Activated CD4-positive, CD25-positive, alpha-beta regulatory T cell treated with anti-CD3 and anti-CD28 coated beads, Interleukin-2, amount 50 U/mL, for 24 hours (primary cell): Measurements from ENCODE around the gene NTMT1.

Source experiments
- ATAC-seq, 2 donors: fragments of 150-1000 bp; cut with Tn5 transposase; one replicate each; pipeline ENCODE4 v1.10.0; 2021; ENCODE audit warnings: mild to moderate bottlenecking in 1 of 2, moderate library complexity in 1 of 2

Gene NTMT1

GRCh38 chr9:129681924-129682323 is 56.0 kb downstream of the NTMT1 start:
- no peak for ATAC-seq

GRCh38 chr9:129682381-129682780 is 56.4 kb downstream of the NTMT1 start:
- no peak for ATAC-seq

GRCh38 chr9:129685220-129685932 is 59.4 kb downstream of the NTMT1 start:
- ATAC-seq, result no peak
